Measurements from ENCODE around the gene LGI1. TPM values are rescaled to one million over a fixed set of nuclear protein-coding genes. Genes with fewer than 3 reads are reported as not detected.

Gene LGI1
- total RNA-seq, 2 experiments from 2014 or later = not detected

- H3K36me3 Mint-ChIP-seq (ENCODE audit: low read depth) = no peaks in the 10 kb centered on the region
- H3K4me3 Mint-ChIP-seq = no peak overlapping the region
- H3K9me3 Mint-ChIP-seq (ENCODE audit: insufficient read depth) = no peaks in the 10 kb centered on the region
- peaks cover 28% of the 10 kb centered on the region for H3K27me3 Mint-ChIP-seq (ENCODE audit: low read depth)
- DNase-seq (no peak), ATAC-seq (no peak)
- ChIA-PET POLR2A (no interaction called here), CTCF (no interaction called here)
- no peaks in the 10 kb centered on the region for H3K4me1 Mint-ChIP-seq (ENCODE audit: low read depth)
- H3K27ac Mint-ChIP-seq = no peak overlapping the region
Observed at GRCh38 chr10:93758508-93758885, 761 bp downstream of the LGI1 start.

GRCh38 chr10:93758891-93759410 is 1.2 kb downstream of the LGI1 start:
- CTCF ChIA-PET = no interaction called here
- H3K27ac Mint-ChIP-seq = no peak overlapping the region
- POLR2A ChIA-PET = no interaction called here
- H3K4me1 Mint-ChIP-seq (ENCODE audit: low read depth) = no peaks in the 10 kb centered on the region
- DNase-seq = no peak
- ATAC-seq = no peak
- no peak overlapping the region for H3K4me3 Mint-ChIP-seq
- peaks cover 28% of the 10 kb centered on the region for H3K27me3 Mint-ChIP-seq (ENCODE audit: low read depth)
- H3K9me3 Mint-ChIP-seq (ENCODE audit: insufficient read depth) = no peaks in the 10 kb centered on the region
- H3K36me3 Mint-ChIP-seq (ENCODE audit: low read depth) = no peaks in the 10 kb centered on the region

GRCh38 chr10:93760490-93760889 is 2.8 kb downstream of the LGI1 start:
- ChIA-PET POLR2A (no interaction called here), CTCF (interaction anchor here (0.6 kb wide), 1 partner anchor 9 kb away, joined by 3 read pairs; no protein-coding TSS in a partner anchor)
- H3K4me1 Mint-ChIP-seq (ENCODE audit: low read depth) = no peaks in the 10 kb centered on the region
- no peaks in the 10 kb centered on the region for H3K36me3 Mint-ChIP-seq (ENCODE audit: low read depth)
- no peak overlapping the region for H3K27ac Mint-ChIP-seq
- no peak overlapping the region for H3K4me3 Mint-ChIP-seq
- DNase-seq (no peak), ATAC-seq (no peak)
- H3K9me3 Mint-ChIP-seq (ENCODE audit: insufficient read depth) = no peaks in the 10 kb centered on the region
- peaks cover 28% of the 10 kb centered on the region for H3K27me3 Mint-ChIP-seq (ENCODE audit: low read depth)

GRCh38 chr10:93762979-93763391 is 5.2 kb downstream of the LGI1 start:
- no peak overlapping the region for H3K4me3 Mint-ChIP-seq
- ATAC-seq (no peak), DNase-seq (no peak)
- CTCF ChIA-PET = no interaction called here
- H3K27ac Mint-ChIP-seq = no peak overlapping the region
- POLR2A ChIA-PET = no interaction called here
- peaks cover 14% of the 10 kb centered on the region for H3K27me3 Mint-ChIP-seq (ENCODE audit: low read depth)
- H3K4me1 Mint-ChIP-seq (ENCODE audit: low read depth) = no peaks in the 10 kb centered on the region
- H3K36me3 Mint-ChIP-seq (ENCODE audit: low read depth) = no peaks in the 10 kb centered on the region
- no peaks in the 10 kb centered on the region for H3K9me3 Mint-ChIP-seq (ENCODE audit: insufficient read depth)

- H3K4me1 Mint-ChIP-seq (ENCODE audit: low read depth) = no peaks in the 10 kb centered on the region
- H3K27me3 Mint-ChIP-seq (ENCODE audit: low read depth) = peaks cover 4% of the 10 kb centered on the region
- H3K4me3 Mint-ChIP-seq = no peak overlapping the region
- ChIA-PET CTCF (no interaction called here), POLR2A (no interaction called here)
- no peaks in the 10 kb centered on the region for H3K36me3 Mint-ChIP-seq (ENCODE audit: low read depth)
- ATAC-seq = no peak
- no peak for DNase-seq
- H3K27ac Mint-ChIP-seq = no peak overlapping the region
- no peaks in the 10 kb centered on the region for H3K9me3 Mint-ChIP-seq (ENCODE audit: insufficient read depth)
Observed at GRCh38 chr10:93766918-93767317, 9.2 kb downstream of the LGI1 start.

GRCh38 chr10:93767724-93768399 is 10.1 kb downstream of the LGI1 start:
- peaks cover 3% of the 10 kb centered on the region for H3K27me3 Mint-ChIP-seq (ENCODE audit: low read depth)
- ChIA-PET POLR2A (no interaction called here), CTCF (no interaction called here)
- no peak overlapping the region for H3K4me3 Mint-ChIP-seq
- ATAC-seq (no peak), DNase-seq (no peak)
- no peaks in the 10 kb centered on the region for H3K4me1 Mint-ChIP-seq (ENCODE audit: low read depth)
- H3K9me3 Mint-ChIP-seq (ENCODE audit: insufficient read depth) = no peaks in the 10 kb centered on the region
- H3K27ac Mint-ChIP-seq = no peak overlapping the region
- H3K36me3 Mint-ChIP-seq (ENCODE audit: low read depth) = no peaks in the 10 kb centered on the region

GRCh38 chr10:93768892-93769291 is 11.2 kb downstream of the LGI1 start:
- H3K36me3 Mint-ChIP-seq (ENCODE audit: low read depth) = no peaks in the 10 kb centered on the region
- POLR2A ChIA-PET = no interaction called here

GRCh38 chr10:93771354-93771753 is 13.6 kb downstream of the LGI1 start:
- H3K4me1 Mint-ChIP-seq (ENCODE audit: low read depth) = no peaks in the 10 kb centered on the region
- H3K36me3 Mint-ChIP-seq (ENCODE audit: low read depth) = no peaks in the 10 kb centered on the region
- CTCF ChIA-PET = no interaction called here
- H3K9me3 Mint-ChIP-seq (ENCODE audit: insufficient read depth) = no peaks in the 10 kb centered on the region
- DNase-seq (no peak), ATAC-seq (no peak)
- no peak overlapping the region for H3K4me3 Mint-ChIP-seq
- H3K27me3 Mint-ChIP-seq (ENCODE audit: low read depth) = no peaks in the 10 kb centered on the region
- POLR2A ChIA-PET = no interaction called here
- H3K27ac Mint-ChIP-seq = no peak overlapping the region

More at GRCh38 chr10:93768892-93769291, 11.2 kb downstream of the LGI1 start:
- CTCF ChIA-PET = interaction anchor here (1.2 kb wide), 1 partner anchor 9 kb away, joined by 3 read pairs; no protein-coding TSS in a partner anchor
- Mint-ChIP-seq H3K27ac (no peak overlapping the region), H3K9me3 (ENCODE audit: insufficient read depth) (no peaks in the 10 kb centered on the region), H3K27me3 (ENCODE audit: low read depth) (no peaks in the 10 kb centered on the region), H3K4me1 (ENCODE audit: low read depth) (no peaks in the 10 kb centered on the region), H3K4me3 (no peak overlapping the region)
- DNase-seq = no peak
- ATAC-seq = no peak

GRCh38 chr10:93773120-93773519 is 15.4 kb downstream of the LGI1 start:
- no peak overlapping the region for H3K27ac Mint-ChIP-seq
- POLR2A ChIA-PET = no interaction called here
- H3K4me1 Mint-ChIP-seq (ENCODE audit: low read depth) = no peaks in the 10 kb centered on the region
- no peaks in the 10 kb centered on the region for H3K27me3 Mint-ChIP-seq (ENCODE audit: low read depth)
- no peaks in the 10 kb centered on the region for H3K9me3 Mint-ChIP-seq (ENCODE audit: insufficient read depth)
- no peak overlapping the region for H3K4me3 Mint-ChIP-seq
- ATAC-seq (no peak), DNase-seq (no peak)
- CTCF ChIA-PET = interaction anchor here (1.0 kb wide), 1 partner anchor 9 kb away, joined by 3 read pairs; no protein-coding TSS in a partner anchor
- H3K36me3 Mint-ChIP-seq (ENCODE audit: low read depth) = no peaks in the 10 kb centered on the region

GRCh38 chr10:93773705-93774104 is 16.0 kb downstream of the LGI1 start:
- ATAC-seq (no peak), DNase-seq (no peak)
- Mint-ChIP-seq H3K4me3 (no peak overlapping the region), H3K36me3 (ENCODE audit: low read depth) (no peaks in the 10 kb centered on the region), H3K4me1 (ENCODE audit: low read depth) (no peaks in the 10 kb centered on the region), H3K27ac (no peak overlapping the region), H3K27me3 (ENCODE audit: low read depth) (no peaks in the 10 kb centered on the region), H3K9me3 (ENCODE audit: insufficient read depth) (no peaks in the 10 kb centered on the region)
- POLR2A ChIA-PET = no interaction called here
- CTCF ChIA-PET = no interaction called here

GRCh38 chr10:93775356-93775755 is 17.6 kb downstream of the LGI1 start:
- ChIA-PET CTCF (no interaction called here), POLR2A (no interaction called here)
- Mint-ChIP-seq H3K27ac (no peak overlapping the region), H3K4me1 (ENCODE audit: low read depth) (no peaks in the 10 kb centered on the region), H3K27me3 (ENCODE audit: low read depth) (no peaks in the 10 kb centered on the region), H3K9me3 (ENCODE audit: insufficient read depth) (no peaks in the 10 kb centered on the region), H3K4me3 (no peak overlapping the region), H3K36me3 (ENCODE audit: low read depth) (no peaks in the 10 kb centered on the region)
- no peak for ATAC-seq
- no peak for DNase-seq

- Mint-ChIP-seq H3K4me1 (ENCODE audit: low read depth) (no peaks in the 10 kb centered on the region), H3K4me3 (no peak overlapping the region), H3K36me3 (ENCODE audit: low read depth) (no peaks in the 10 kb centered on the region), H3K27me3 (ENCODE audit: low read depth) (no peaks in the 10 kb centered on the region), H3K9me3 (ENCODE audit: insufficient read depth) (no peaks in the 10 kb centered on the region), H3K27ac (no peak overlapping the region)
- CTCF ChIA-PET = no interaction called here
- POLR2A ChIA-PET = no interaction called here
- ATAC-seq (no peak), DNase-seq (no peak)
Observed at GRCh38 chr10:93777092-93777491, 19.4 kb downstream of the LGI1 start.

- no peak for ATAC-seq
- ChIA-PET CTCF (no interaction called here), POLR2A (no interaction called here)
- no peaks in the 10 kb centered on the region for H3K9me3 Mint-ChIP-seq (ENCODE audit: insufficient read depth)
- H3K27ac Mint-ChIP-seq = no peak overlapping the region
- no peak overlapping the region for H3K4me3 Mint-ChIP-seq
- no peak for DNase-seq
- no peaks in the 10 kb centered on the region for H3K4me1 Mint-ChIP-seq (ENCODE audit: low read depth)
- no peaks in the 10 kb centered on the region for H3K36me3 Mint-ChIP-seq (ENCODE audit: low read depth)
- no peaks in the 10 kb centered on the region for H3K27me3 Mint-ChIP-seq (ENCODE audit: low read depth)
Observed at GRCh38 chr10:93784059-93784458, 26.3 kb downstream of the LGI1 start.

Data from activated CD8-positive, alpha-beta T cell treated with anti-CD3 and anti-CD28 coated beads, Interleukin-2, amount 10 ng/mL, durations not matched to agents 7 days and 5 days (primary cell).